ENCODE measurements around the gene RBBP8.

The RBBP8 gene

DNA sequence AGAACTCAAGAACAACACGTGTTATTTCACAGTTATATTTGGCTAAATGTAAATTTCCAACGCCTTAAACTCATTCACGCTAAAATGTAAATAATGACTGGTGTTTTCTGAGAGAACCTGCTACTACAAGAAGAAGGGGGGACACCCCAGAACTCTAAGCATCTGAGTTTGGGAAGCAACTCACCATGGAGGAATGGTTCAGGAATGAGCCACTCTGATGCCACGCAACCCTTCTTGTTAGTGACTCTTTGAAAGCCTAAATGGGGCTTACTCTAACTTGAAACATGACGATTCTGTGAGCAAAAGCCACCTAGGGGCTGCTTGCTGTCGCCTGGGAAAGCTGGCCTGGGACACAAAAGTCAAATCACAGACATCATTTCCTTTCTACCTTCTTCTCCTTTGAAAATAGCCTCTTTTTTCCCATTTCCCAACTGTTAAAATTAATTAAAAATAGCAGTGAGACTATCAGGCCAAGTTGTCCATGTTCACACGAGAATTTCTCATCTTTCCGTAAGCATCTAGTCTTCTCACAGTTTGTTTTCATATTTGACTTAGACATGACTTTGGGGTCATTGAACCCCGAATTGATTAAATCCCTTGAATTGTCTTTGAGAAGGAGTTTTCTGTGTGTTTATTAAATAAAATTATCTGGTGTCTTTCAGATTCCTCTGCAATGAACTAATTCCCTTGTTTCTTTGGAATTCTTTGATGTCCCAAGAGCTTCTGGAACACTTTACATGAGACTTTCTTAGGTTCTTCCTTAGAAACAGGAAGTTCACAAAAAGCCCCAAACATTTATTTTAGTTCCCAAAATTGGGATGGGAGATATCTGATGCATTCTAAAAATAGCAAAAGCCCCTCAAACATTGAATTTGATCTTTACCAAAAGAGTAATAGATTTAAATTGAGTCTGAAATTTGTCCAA lies 126.7 kb downstream of the RBBP8 start:
- no peak overlapping the region for H3K4me3 ChIP-seq (ENCODE audit: low read length in 2 of 2)
- no peak overlapping the region for H3K27ac ChIP-seq (ENCODE audit: low read length)
- H3K9me3 ChIP-seq (ENCODE audit: control insufficient read depth in 2 of 2, low read length in 2 of 2) = no peaks in the 10 kb centered on the region
- no peaks in the 10 kb centered on the region for H3K36me3 ChIP-seq (ENCODE audit: control insufficient read depth in 2 of 2, insufficient read depth in 2 of 2, low read length in 2 of 2)
- no peaks in the 10 kb centered on the region for H3K4me1 ChIP-seq (ENCODE audit: control insufficient read depth, insufficient read depth, low read length)
- no peaks in the 10 kb centered on the region for H3K27me3 ChIP-seq (ENCODE audit: control insufficient read depth in 1 of 2, insufficient read depth in 2 of 2, low read length in 2 of 2)
- H3K9ac ChIP-seq (ENCODE audit: low read length in 2 of 2) = no peak overlapping the region

DNA sequence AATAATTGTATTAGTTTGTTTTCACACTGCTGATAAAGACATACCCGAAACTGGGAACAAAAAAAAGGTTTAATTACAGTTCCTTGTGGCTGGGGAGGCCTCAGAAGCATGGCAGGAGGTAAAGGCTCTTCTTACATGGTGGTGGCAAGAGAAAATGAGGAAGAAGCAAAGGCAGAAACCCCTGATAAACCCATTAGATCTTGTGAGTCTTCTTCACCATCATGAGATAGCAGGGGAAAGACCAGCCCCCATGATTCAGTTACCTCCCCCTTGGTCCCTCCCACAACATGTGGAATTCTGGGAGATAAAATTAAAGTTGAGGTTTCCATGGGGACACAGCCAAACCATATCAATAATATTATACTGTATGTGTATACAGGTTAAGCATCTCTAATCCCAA lies 128.9 kb downstream of the RBBP8 start:
- Histone ChIP-seq H3K27ac (ENCODE audit: low read length) (no peak overlapping the region), H3K4me1 (ENCODE audit: control insufficient read depth, insufficient read depth, low read length) (no peaks in the 10 kb centered on the region), H3K9me3 (ENCODE audit: control insufficient read depth in 2 of 2, low read length in 2 of 2) (no peaks in the 10 kb centered on the region), H3K4me3 (ENCODE audit: low read length in 2 of 2) (no peak overlapping the region), H3K27me3 (ENCODE audit: control insufficient read depth in 1 of 2, insufficient read depth in 2 of 2, low read length in 2 of 2) (no peaks in the 10 kb centered on the region), H3K36me3 (ENCODE audit: control insufficient read depth in 2 of 2, insufficient read depth in 2 of 2, low read length in 2 of 2) (no peaks in the 10 kb centered on the region), H3K9ac (ENCODE audit: low read length in 2 of 2) (no peak overlapping the region)

DNA sequence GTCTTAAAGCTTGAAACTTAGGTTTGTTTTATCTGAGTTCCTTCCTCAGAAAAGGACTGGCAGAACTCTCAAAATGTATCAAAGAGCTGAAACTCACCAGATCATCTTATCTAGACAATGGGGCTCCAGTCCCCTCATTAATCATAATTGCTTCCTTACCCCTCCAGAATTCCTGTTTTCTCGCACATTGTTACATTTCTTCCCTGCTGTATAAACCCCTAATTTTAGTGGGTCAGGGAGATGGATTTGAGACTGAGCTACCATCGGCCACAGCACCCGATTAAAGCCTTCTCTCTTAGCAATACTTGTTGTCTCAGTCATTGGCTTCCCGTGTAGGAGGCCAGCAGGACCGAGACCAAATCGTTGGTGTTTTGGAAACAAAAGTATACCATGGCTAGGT lies 130.4 kb downstream of the RBBP8 start:
- H3K9me3 ChIP-seq (ENCODE audit: control insufficient read depth in 2 of 2, low read length in 2 of 2) = no peaks in the 10 kb centered on the region
- H3K9ac ChIP-seq (ENCODE audit: low read length in 2 of 2) = no peak overlapping the region
- H3K36me3 ChIP-seq (ENCODE audit: control insufficient read depth in 2 of 2, insufficient read depth in 2 of 2, low read length in 2 of 2) = no peaks in the 10 kb centered on the region
- no peaks in the 10 kb centered on the region for H3K27me3 ChIP-seq (ENCODE audit: control insufficient read depth in 1 of 2, insufficient read depth in 2 of 2, low read length in 2 of 2)
- no peak overlapping the region for H3K27ac ChIP-seq (ENCODE audit: low read length)
- H3K4me3 ChIP-seq (ENCODE audit: low read length in 2 of 2) = no peak overlapping the region
- peaks cover 2% of the 10 kb centered on the region for H3K4me1 ChIP-seq (ENCODE audit: control insufficient read depth, insufficient read depth, low read length)

DNA sequence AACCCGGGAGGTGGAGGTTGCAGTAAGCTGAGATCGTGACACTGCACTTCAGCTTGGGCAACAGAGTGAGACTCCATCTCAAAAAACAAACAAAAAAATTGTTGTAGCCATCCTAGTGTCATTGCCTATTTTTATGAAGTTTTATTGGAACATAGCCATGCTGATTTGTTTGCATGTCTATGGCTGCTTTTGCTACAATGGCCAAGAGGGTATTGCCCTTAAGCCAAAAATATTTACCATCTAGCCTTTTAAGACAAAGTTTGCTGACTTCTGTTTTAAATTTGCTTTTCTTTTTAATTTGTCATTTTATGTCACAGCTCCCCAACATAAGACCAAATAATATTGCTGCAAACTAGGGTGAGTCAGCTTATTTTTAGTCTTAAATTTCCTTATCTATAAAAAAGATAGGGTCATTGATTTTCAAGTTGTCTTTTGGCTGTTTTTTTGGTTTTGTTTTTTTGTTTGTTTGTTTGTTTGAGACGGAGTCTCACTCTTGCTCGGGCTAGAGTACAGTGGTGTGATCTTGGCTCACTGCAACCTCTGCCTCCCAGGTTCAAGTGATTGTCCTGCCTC lies 132.2 kb downstream of the RBBP8 start:
- Histone ChIP-seq H3K9me3 (ENCODE audit: control insufficient read depth in 2 of 2, low read length in 2 of 2) (no peaks in the 10 kb centered on the region), H3K4me1 (ENCODE audit: control insufficient read depth, insufficient read depth, low read length) (peaks cover 3% of the 10 kb centered on the region), H3K27ac (ENCODE audit: low read length) (no peak overlapping the region), H3K4me3 (ENCODE audit: low read length in 2 of 2) (no peak overlapping the region), H3K9ac (ENCODE audit: low read length in 2 of 2) (no peak overlapping the region), H3K27me3 (ENCODE audit: control insufficient read depth in 1 of 2, insufficient read depth in 2 of 2, low read length in 2 of 2) (no peaks in the 10 kb centered on the region), H3K36me3 (ENCODE audit: control insufficient read depth in 2 of 2, insufficient read depth in 2 of 2, low read length in 2 of 2) (no peaks in the 10 kb centered on the region)

DNA sequence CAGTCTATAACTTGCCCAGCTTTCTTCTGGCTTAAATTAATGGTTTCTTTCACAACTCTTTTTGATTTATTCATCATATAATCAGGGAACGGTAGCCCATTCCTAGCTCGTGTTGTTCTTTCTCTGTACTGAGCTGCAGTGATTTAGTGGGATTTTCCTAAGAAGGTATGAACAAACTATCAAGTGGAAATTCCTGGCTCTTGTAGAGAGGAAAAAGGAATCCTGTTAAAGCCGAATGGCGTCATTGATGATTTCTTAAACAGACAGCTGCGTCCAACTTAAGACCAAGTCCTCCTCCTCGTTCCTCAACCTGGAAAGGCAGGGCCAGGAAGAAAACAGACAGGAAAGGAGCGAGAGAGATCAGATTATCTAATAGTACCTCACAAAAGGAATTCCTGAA lies 132.9 kb downstream of the RBBP8 start:
- H3K9me3 ChIP-seq (ENCODE audit: control insufficient read depth in 2 of 2, low read length in 2 of 2) = no peaks in the 10 kb centered on the region
- H3K27ac ChIP-seq (ENCODE audit: low read length) = no peak overlapping the region
- H3K4me1 ChIP-seq (ENCODE audit: control insufficient read depth, insufficient read depth, low read length) = peaks cover 3% of the 10 kb centered on the region
- no peaks in the 10 kb centered on the region for H3K27me3 ChIP-seq (ENCODE audit: control insufficient read depth in 1 of 2, insufficient read depth in 2 of 2, low read length in 2 of 2)
- no peaks in the 10 kb centered on the region for H3K36me3 ChIP-seq (ENCODE audit: control insufficient read depth in 2 of 2, insufficient read depth in 2 of 2, low read length in 2 of 2)
- H3K4me3 ChIP-seq (ENCODE audit: low read length in 2 of 2) = no peak overlapping the region
- H3K9ac ChIP-seq (ENCODE audit: low read length in 2 of 2) = no peak overlapping the region

DNA sequence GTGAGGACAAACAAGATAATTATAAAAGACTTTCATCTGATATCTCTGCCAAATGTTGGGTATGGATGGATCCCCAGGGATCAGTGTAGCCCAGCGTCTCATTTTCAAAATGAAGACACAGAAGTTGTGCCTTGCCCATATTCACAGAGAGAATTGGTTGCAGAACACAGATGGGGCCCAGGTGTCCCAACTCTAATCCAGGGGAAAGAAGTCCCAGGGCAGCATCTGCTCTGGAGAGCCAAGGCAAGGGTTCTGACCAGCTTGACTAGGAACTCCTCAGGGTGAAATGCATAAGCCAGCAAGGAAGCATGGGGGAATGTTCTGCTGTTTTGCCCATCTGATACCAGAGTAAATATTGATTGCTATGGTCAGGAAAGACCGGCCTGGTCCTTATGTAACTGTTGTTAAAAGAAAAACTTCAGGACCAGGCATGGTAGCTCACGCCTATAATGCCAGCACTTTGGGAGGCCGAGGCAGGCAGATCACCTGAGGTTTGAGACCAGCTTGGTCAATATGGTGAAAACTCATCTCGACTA lies 133.4 kb downstream of the RBBP8 start:
- H3K4me3 ChIP-seq (ENCODE audit: low read length in 2 of 2) = no peak overlapping the region
- no peak overlapping the region for H3K9ac ChIP-seq (ENCODE audit: low read length in 2 of 2)
- H3K4me1 ChIP-seq (ENCODE audit: control insufficient read depth, insufficient read depth, low read length) = peaks cover 3% of the 10 kb centered on the region
- H3K9me3 ChIP-seq (ENCODE audit: control insufficient read depth in 2 of 2, low read length in 2 of 2) = no peaks in the 10 kb centered on the region
- H3K27ac ChIP-seq (ENCODE audit: low read length) = no peak overlapping the region
- no peaks in the 10 kb centered on the region for H3K27me3 ChIP-seq (ENCODE audit: control insufficient read depth in 1 of 2, insufficient read depth in 2 of 2, low read length in 2 of 2)
- no peaks in the 10 kb centered on the region for H3K36me3 ChIP-seq (ENCODE audit: control insufficient read depth in 2 of 2, insufficient read depth in 2 of 2, low read length in 2 of 2)

DNA sequence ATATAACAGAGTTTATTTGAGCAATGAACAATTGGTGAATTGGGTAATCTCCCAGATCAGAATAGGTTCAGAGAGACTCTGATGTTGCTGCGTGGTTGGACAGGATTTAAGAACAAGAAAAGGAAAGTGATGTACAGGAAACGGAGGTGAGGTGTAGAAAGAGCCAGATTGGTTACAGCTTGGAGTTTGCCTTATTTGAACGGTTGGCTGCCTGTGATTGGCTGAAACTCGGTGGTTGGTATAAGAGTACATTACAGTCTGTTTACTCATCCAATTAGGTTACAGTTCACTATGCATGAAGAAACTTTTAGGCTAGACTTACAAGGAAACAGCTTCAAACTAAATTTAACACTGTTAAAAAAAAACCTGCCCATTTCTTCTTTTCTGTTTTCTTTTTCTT lies 134.1 kb downstream of the RBBP8 start:
- Histone ChIP-seq H3K36me3 (ENCODE audit: control insufficient read depth in 2 of 2, insufficient read depth in 2 of 2, low read length in 2 of 2) (no peaks in the 10 kb centered on the region), H3K4me3 (ENCODE audit: low read length in 2 of 2) (no peak overlapping the region), H3K9ac (ENCODE audit: low read length in 2 of 2) (no peak overlapping the region), H3K27me3 (ENCODE audit: control insufficient read depth in 1 of 2, insufficient read depth in 2 of 2, low read length in 2 of 2) (no peaks in the 10 kb centered on the region), H3K27ac (ENCODE audit: low read length) (no peak overlapping the region), H3K9me3 (ENCODE audit: control insufficient read depth in 2 of 2, low read length in 2 of 2) (no peaks in the 10 kb centered on the region), H3K4me1 (ENCODE audit: control insufficient read depth, insufficient read depth, low read length) (peaks cover 3% of the 10 kb centered on the region)

DNA sequence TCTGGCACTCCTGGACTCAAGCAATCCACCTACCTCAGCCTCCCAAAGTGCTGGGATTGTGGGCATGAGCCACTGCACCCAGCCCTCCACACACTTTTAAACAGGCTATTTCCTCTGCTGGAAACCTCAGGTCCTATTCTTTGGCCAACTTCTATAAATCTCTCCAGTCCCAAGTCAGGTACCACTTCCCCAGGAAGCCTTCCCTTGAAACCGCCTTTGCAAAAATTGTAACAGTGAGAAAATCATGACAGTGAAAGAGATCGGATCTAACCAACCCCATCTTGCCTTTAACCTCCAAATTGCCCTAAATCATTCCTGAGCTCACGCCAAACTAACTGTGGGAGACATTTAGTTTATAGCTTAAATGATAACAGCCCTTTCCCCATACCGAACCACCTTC lies 134.9 kb downstream of the RBBP8 start:
- H3K27me3 ChIP-seq (ENCODE audit: control insufficient read depth in 1 of 2, insufficient read depth in 2 of 2, low read length in 2 of 2) = no peaks in the 10 kb centered on the region
- H3K27ac ChIP-seq (ENCODE audit: low read length) = no peak overlapping the region
- no peak overlapping the region for H3K9ac ChIP-seq (ENCODE audit: low read length in 2 of 2)

DNA sequence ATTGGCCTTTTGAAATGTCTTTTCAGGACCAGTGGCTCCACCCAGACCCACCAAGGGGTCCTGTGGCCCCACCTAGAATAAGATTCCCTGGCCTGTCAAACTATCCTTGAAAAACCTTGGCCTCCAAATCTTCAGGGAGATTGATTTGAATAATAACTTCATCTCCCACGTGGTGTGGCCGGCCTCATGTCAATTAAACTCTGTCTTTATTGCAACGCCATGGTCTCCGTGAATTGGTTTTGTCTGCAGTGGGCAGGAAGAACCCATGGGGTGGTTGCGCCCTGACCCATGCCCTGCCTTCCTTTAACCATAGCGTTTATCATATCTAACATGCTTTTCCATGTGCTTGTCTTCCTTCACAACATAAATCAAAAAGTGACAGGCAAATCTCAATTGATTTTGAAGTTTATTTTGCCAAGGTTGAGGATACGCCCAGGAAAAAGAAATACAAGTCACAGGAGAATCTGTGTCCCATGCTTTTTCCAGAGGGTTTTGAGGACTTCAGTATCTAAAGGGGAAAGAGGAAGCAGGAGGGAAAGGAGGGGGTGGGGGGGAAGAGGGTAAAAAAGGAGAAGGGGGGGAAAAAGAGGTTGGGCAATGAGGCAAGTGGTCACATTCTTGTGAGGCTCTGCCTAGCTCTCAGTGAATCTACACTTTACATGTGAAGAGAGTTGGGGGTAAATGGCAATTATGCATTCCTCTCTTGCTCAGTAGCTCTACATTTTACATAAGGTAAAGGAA lies 135.6 kb downstream of the RBBP8 start:
- Histone ChIP-seq H3K4me1 (ENCODE audit: control insufficient read depth, insufficient read depth, low read length) (peaks cover 3% of the 10 kb centered on the region), H3K9me3 (ENCODE audit: control insufficient read depth in 2 of 2, low read length in 2 of 2) (no peaks in the 10 kb centered on the region), H3K36me3 (ENCODE audit: control insufficient read depth in 2 of 2, insufficient read depth in 2 of 2, low read length in 2 of 2) (no peaks in the 10 kb centered on the region), H3K4me3 (ENCODE audit: low read length in 2 of 2) (no peak overlapping the region), H3K9ac (ENCODE audit: low read length in 2 of 2) (no peak overlapping the region), H3K27me3 (ENCODE audit: control insufficient read depth in 1 of 2, insufficient read depth in 2 of 2, low read length in 2 of 2) (no peaks in the 10 kb centered on the region), H3K27ac (ENCODE audit: low read length) (no peak overlapping the region)

More for the DNA sequence above, 134.9 kb downstream of the RBBP8 start:
- Histone ChIP-seq H3K9me3 (ENCODE audit: control insufficient read depth in 2 of 2, low read length in 2 of 2) (no peaks in the 10 kb centered on the region), H3K4me1 (ENCODE audit: control insufficient read depth, insufficient read depth, low read length) (peaks cover 3% of the 10 kb centered on the region), H3K4me3 (ENCODE audit: low read length in 2 of 2) (no peak overlapping the region), H3K36me3 (ENCODE audit: control insufficient read depth in 2 of 2, insufficient read depth in 2 of 2, low read length in 2 of 2) (no peaks in the 10 kb centered on the region)

DNA sequence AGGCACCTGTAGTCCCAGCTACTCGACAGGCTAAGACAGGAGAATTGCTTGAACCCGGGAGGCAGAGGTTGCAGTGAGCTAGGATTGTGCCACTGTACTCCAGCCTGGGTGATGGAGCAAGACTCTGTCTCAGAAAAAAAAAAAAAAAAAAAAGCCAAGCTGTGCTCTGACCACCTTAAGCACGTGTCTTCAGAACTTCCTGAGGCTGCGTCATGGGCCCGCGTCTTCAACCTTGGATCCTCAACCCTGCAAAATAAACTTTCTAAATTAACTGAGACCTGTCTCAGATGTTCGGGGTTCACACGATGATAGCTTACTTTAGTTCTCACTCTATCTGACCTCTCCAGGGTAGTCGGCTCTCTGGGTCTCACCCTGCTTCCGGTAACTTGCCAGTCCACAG lies 136.4 kb downstream of the RBBP8 start:
- Histone ChIP-seq H3K27me3 (ENCODE audit: control insufficient read depth in 1 of 2, insufficient read depth in 2 of 2, low read length in 2 of 2) (no peaks in the 10 kb centered on the region), H3K4me1 (ENCODE audit: control insufficient read depth, insufficient read depth, low read length) (peaks cover 6% of the 10 kb centered on the region), H3K36me3 (ENCODE audit: control insufficient read depth in 2 of 2, insufficient read depth in 2 of 2, low read length in 2 of 2) (no peaks in the 10 kb centered on the region), H3K27ac (ENCODE audit: low read length) (no peak overlapping the region), H3K9me3 (ENCODE audit: control insufficient read depth in 2 of 2, low read length in 2 of 2) (no peaks in the 10 kb centered on the region), H3K9ac (ENCODE audit: low read length in 2 of 2) (no peak overlapping the region), H3K4me3 (ENCODE audit: low read length in 2 of 2) (no peak overlapping the region)

Data from stomach smooth muscle (tissue), 2 donors.